Measurements from ENCODE around the gene MON1A.
A peak's percentile ranks its signal among the peaks of the same experiment; 100 is the strongest.
"Not testable (repeated sequence)": the region's sequence is repeated elsewhere in the genome, so short reads cannot be mapped to it uniquely, and the experiment has no call there.

Gene MON1A

DNA sequence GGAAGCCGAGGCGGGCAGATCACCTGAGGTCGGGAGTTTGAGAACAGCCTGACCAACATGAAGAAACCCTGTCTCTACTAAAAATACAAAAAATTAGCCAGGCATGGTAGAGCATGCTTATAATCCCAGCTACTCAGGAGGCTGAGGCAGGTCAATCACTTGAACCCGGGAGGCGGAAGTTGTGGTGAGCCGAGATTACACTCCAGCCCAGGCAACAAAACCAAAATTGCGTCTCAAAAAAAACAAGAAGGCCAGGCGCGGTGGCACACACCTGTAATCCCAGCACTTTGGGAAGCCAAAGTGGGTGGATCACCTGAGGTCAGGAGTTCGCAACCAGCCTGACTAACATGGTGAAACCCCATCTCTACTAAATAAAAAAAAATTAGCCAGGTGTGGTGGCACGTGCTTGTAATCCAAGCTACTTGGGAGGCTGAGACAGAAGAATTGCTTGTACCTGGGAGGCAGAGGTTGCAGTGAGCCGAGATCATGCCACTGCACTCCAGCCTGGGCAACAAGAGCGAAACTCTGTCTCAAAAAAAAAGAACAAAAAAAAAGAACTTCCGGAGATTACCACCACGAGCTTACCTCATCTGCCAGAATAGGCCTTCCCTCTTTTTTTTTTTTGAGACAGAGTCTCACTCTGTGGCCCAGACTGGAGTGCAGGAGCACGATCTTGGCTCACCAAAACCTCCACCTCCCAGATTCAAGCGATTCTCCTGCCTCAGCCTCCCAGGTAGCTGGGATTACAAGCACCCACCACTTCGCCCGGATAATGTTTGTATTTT is 11.6 kb downstream of the MON1A start:
- DNase-seq (ENCODE audit: low read depth), result not testable (repeated sequence)

DNA sequence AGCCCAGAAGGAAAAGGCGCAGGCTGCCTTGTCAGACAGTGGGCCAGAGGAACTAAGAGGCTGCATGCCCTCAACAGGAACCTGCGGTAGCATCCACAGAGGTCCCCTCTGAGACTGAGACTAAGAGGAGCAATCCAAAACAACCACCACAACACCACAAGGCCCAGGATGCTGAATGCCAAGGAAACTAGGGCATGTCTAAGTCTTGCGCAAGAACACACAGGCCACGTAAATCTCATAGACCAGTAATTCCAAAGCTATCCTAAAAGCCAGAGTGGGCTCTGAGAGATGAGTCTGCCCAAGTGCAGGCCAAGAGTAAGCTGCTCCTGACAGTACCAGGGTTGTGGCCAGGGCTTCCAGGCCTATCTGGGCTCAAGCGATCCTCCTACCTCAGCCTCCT is 12.9 kb downstream of the MON1A start:
- no peak for DNase-seq (ENCODE audit: low read depth)

DNA sequence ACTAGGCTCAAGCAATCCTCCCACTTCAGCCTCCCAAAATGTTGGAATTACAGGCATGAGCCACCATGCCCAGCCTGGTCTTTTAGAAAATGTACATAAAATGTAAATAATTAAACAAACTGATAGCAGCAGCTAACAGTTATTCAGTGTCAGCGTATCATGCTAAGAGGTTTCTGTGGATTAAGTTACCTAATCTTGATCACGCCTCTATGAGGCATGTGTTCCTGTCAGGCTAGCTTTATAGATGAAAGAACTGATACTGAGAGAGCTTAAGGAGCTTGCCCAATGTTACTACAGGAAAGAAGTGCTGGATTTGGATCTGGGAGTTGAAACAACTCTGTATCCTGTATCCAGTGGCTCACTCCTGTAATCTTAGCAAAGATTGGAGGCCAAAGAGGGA is 14.7 kb downstream of the MON1A start:
- DNase-seq (ENCODE audit: low read depth), result no peak

DNA sequence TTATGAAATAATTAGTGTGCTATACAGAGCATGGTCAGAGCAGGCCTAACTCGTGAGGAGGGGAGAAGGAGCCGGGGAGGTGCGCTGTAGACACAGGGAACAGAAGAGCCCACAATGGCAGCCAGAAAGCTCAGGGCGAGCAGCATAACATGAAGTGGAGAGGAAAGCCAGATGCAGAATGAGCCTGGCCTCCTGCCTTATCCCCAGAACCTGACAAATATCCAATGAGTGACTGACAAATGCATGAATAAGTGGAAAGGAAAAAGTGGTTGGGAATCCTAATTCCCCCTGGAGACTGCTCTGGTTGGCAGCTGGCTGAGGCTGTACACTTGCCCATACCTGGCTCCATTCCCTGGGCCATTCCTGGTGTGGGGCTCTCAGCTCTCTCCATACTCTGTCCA is 16.7 kb downstream of the MON1A start:
- DNase-seq (ENCODE audit: low read depth), result no peak

DNA sequence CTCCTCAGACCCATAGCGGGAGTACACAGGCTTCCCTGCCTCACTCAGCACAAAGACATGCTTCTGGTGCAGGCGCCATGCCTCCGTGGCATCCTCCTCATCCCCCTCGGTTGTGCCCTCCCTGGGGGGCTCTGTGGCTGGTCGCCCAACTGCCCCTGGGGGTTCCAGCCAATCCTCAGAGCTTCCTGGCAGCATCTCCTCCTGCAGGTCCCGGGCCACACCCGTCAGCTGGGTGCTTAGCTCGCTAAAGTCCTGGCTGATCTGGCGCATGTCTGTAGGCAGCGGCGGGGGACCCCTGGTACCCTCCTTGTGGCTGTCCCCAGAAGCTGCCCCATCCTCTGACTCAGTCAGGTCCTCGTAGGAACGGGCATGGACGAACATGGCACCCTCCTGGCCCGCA is 18.0 kb downstream of the MON1A start:
- DNase-seq (ENCODE audit: low read depth), result no peak

DNA sequence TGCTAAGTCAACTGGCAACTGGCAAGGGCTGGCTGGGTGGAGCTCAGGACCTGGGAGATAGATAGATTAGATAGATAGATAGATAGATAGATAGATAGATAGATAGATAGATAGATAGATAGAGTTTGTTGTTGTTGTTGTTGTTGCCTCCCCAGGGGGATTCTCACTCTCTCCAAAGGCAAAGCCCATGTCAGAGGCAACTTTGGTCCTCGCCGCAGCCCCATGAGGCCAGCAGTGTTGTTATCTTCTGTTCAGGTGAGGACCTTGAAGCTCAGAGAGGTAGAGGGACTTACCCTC is 18.5 kb downstream of the MON1A start:
- no peak for DNase-seq (ENCODE audit: low read depth)

DNA sequence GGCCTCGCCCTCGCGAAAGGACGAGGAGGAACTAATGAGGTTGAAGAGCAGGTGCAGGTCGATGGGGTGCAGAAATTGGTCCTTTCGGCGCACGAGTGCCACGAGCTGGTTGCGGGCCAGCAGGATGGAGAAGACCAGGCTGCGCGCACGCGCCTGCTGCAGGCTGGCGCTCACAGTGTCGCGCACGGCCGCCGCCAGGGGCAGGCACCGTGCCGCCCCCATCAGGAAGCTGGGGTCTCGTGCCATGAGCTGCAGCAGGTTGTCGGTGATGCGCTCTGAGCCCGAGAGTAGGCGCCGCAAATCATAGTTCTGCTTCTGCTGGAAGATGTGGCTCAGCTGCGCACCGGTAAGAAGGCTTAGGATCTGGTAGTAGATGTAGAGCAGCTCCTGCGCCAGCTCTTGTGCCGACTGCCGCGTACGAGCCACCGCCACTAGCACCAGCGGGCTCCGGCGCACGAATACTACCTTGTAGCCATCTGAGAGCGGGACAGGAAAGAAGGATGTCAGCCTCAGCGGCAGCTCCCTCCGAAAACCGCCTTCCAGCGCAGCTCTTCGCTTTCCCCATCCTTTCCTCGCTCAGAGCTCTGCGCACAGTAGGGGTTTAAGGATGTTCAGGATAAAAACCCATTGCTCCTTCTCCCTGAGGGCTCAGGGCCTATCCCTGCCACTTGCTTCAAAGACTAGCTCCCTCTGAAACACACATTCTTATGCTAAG is 19.0 kb downstream of the MON1A start:
- no peak for DNase-seq (ENCODE audit: low read depth)

DNA sequence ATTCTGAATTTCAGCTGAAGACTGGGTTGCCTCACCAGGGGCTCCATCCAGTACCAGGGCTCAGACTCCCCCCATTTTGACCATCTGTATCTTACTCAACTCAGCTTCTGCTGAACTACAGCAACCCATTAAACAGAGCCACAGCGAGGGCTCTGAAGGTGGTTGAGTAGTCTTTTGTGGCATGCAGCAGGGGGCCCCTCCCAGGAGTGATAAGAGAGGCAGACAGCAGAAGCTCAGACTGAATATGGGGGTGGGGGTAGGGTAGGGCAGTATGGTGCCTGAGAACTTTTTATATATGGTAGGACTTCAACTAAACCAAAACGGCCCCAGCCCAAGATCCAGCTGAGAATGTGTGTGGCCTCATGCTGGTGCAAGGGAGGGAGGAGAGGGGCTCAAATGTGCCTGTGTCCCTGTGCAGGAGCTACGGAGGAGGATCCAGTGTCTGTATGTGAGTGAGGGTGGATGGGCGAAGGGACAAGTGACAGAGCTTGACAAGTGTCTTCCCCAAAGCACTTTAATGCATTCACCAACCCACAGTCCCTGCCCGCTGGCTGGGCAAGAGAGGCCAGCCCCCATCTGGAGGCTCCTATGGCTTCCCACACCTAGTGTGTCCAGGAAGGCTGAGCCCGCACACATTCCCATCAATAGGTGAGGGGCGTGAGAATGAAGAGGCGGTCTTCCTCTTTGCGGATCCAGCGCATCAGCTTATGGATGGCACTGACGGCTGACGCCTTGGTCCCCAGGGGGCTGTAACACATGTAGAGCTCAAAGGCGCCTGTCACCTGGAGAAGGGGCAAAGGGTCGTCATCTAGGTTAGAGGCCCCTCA is 21.0 kb downstream of the MON1A start:
- DNase-seq (ENCODE audit: low read depth), result no peak

DNA sequence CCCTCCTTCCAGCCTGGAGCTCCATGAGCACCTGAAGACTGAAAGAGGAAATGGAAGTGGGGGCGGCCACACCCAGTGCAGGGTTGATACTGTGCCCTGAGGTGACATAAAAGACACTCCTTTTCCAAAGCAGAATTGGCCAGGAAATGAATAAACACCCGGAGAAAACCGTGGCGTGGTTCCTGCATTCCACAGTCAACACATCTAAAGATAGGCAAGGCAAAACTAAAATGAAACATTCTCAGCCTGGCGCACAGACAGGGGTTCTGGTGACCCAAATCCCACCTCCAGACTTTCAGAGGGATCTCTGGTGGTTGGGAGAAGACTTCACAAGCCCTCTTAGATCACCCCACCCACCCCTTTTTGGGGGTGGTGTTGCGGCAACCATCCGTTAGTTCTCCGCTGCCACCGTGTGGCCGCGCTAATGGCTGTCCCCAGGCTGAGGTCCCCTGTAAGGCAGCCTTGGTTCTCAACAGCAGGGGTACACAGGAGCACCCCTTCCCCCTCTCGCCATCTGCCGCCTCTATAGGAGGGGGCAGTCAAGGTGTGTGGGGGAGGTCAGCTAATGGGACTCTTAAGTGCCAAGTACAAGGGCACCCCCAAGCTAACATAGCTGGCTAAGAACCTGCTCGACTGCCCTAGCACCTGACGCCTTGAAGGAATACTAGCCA is 23.4 kb downstream of the MON1A start:
- peak; percentile 28 for DNase-seq (ENCODE audit: low read depth)

DNA sequence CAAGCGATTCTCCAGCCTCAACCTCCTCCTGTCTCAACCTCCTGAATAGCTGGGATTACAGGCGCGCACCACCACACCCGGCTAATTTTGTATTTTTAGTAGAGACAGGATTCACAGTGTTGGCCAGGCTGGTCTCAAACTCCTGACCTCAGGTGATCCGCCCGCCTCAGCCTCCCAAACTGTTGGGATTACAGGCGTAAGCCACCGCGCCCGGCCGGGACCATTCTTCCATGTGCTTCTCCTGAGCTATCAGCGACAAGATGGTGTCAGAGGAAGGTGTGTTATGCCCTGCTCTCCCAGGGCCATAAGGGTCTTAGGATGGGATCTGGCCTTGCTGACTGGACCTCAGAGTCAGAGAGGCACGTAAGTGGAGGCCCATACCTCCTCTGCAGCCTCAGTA is 25.2 kb downstream of the MON1A start:
- not testable (repeated sequence) for DNase-seq (ENCODE audit: low read depth)

DNA sequence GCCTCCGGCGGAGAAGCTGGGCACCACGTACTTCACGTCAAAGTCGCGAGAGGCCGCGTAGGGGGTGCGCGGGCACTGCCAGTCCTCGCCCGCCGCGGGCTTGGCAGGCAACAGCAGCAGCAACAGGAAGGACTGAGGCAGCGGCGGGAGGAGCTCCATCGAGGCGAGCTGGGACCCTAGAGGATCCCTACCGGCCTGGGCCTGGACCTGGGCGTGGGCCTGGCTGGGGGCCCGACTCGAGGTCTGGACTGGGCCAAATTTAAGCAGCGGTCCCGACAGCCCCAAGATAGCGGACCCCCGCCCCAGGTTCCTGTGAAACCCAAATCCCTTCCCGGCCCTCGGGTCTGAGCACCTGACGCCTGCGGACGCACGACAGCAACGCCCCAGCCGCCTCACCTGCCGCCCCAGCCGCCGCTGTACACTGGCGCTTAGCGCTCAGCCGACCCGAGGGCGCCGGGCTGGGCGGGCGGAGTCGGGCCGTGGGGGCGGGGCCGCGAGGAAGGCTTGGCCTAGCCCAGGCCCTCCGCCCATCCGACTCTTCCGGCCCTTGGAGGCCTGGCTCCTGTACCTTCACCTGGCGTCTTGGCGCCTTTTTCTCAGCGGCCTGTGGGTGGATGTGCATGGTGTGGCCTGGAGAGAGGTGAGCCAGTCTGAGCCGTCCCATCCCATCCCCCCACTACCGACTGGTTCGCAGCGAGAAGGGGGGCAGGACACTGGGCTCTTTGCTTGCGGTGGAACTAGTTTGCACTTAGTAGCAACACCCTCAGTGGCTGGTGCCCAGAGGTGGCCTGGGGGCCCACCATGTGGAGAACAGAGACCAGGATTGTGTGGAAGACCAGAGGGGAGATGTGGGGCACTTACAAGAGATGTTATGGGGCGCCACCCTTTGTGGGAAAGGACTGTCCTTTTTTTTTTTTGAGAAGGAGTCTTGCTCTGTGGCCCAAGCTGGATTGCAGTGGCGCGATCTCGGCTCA is 25.9 kb downstream of the MON1A start, which contains the start of gene MST1R:
Gene MST1R (minus strand): TSS at position 423 of the 974 bp plus-strand sequence. CDS start 264 bp downstream, at position 159.
- DNase-seq (ENCODE audit: low read depth), result peak; percentile 75

DNA sequence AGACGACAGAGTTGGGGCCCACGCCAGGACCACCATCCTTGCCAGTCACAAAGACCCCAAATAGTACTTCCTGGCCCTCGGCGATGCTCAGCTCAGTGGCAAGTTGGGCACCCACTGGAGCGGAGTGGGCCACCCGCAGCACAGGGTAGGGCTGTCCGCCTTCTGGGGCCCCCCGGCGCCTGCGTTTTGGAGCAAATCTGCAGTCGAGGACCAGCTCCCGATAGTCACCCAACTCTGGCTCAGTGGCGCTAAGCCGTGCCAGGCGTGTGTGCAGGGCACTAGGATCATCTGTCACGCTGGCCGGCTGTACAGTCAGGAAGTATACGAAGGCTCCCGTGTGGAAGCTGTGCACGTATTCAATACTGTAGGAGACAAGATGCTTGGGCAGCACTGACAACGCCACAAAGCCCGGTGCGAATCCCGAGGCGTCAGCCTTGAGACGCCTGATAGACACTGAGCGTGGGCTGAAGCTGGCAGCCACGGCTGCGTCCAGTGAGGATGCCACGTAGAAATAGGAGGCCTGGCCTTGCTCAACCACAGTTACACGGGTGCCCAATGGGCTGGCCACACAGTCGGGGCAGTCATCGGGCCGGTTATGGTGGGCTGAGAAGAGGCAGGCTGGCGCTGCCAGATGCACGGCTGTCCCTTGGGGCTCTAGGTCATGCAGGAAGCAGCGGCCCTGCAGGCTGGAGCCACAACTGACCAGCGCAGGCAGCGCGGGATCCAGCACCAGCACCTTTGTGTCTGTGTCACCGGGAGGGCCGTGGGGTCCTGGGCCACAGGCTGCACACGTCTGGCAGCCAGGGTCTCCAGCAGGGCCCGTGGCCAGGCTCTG is 26.9 kb downstream of the MON1A start:
- DNase-seq (ENCODE audit: low read depth), result no peak

DNA sequence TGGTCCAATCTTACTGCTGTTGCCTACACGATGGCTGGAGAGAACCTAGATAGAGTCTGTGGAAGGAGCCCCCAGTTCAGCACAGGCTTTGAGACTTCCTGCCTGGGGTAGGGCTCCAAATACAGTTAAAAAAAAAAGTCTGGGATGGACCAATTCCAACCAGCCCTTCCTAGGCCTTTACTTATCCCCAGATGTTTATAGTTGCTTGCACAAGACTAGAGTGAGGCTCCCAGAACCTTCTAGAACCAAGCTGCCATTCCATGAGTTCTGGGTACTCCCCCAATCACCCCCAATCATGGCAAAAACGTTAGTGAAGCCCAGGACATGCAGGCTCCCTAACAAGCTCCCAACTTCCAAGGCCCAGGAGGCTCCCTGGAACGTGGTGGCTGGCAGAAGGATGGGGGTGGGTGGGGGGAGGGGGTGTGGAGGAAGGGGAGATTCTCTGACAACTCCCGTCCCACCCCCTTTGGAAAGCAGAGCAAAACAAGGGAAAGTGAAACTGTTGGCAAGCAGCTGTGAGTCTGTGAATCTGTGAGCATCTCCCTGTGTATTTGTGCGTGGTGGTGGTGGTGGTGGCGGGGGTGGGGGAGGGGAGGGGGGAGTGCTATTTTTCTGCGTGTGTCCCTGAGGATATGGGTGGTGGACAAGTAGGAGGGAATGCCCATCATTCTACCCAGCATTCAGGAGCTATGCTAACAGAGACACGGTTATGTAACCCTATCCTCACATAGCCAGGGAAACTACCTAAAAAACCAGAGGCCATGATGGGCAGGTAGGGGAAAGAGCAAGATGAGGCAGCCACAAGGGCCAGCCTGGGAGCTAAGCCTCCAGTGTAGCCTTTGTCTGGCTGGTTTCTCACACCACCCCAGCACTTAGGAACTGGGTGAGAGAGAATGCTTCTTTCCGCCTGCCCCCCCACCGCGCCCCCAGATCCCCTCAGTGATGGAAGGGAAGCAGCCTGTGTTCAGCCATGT is 28.0 kb downstream of the MON1A start:
- DNase-seq (ENCODE audit: low read depth), result no peak

DNA sequence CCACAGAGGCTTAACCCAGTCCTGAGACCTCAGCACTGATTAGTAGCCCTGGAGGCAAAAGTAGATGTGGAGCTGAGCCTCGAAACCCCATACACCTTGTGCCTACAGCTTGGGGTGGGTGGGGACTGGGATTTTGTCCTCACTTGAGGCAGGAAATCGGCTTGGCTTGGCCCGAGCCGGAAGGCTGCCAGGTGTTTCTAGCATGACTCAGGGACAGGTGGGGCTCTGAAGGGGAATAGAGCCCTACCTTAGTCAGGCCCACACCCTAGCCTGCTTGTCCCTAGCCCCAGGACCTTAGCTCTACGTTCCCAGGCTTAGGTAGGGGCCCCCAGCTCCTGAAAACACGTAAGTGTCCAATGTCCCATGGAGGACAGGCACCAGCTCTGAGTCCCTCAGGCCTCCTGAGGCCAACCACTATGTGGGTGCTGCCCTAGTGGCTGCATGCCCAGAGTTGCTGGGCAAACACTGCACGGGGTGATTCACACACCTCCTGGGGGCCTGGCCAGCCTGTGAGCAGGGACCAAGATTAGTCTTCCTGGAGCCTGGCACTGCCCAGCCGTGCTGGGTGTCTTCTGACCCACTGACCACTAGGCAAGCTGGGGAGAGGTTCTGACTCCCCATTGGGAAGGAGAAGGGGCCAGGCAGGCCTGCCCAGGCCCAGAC is 29.0 kb downstream of the MON1A start:
- DNase-seq (ENCODE audit: low read depth), result no peak

DNA sequence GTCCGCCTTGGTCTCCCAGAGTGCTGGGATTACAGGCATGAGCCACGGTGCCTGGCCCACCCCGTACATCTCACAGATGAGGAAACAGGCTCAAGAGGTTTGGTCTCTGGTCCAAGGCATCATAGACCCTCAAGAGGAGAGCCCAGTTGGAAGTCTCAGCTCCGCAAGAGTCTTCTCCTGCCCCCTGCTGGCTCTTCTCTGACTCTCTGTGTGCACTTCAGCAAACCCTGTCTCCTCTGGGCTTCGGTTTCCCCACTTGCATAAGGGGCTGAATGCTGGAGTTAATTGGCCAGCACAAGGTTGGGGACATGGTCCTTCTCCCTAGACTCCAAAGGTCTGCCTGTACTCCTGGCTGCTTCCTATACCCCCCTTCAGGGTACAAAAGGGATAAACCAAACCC is 29.8 kb downstream of the MON1A start:
- DNase-seq (ENCODE audit: low read depth), result no peak

DNA sequence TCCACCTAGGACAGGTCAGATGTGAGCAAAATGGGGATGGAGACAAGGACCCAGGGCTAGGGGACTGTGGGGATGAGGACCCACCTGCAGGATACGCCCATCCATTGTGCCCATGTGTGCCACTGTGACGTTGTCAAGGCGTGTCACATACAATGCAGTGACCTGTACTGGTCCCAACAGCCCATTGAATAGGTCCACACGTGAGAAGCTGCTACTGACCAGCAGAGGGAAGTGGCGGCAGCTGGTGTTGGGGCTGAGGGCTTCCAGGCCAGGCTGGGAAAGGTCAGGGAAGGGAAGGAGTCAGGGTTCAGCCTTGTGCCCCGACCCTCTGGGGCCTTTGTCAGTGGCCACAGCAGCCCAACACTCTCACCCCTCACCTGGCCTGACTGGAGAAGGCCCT is 30.6 kb downstream of the MON1A start:
- no peak for DNase-seq (ENCODE audit: low read depth)

DNA sequence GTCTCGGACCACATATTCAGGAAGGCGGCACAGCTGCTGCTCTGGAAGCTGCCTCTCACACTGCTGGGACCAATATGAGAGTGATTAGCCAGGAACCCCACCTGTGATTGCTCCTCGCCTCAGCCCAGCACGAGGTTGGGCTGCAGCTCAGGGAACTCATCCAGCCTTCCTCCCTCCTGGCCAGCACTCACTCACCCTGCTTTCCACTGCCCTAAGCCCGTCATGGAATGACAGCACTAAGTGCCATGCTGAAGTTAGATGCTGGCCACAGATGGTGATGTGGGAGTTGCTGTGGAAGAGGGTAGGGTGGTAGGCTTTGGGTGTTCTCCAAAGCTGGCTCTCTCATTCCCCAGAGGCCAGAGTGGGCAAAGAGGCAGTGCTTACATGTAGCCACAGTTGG is 33.3 kb downstream of the MON1A start:
- DNase-seq (ENCODE audit: low read depth), result no peak

DNA sequence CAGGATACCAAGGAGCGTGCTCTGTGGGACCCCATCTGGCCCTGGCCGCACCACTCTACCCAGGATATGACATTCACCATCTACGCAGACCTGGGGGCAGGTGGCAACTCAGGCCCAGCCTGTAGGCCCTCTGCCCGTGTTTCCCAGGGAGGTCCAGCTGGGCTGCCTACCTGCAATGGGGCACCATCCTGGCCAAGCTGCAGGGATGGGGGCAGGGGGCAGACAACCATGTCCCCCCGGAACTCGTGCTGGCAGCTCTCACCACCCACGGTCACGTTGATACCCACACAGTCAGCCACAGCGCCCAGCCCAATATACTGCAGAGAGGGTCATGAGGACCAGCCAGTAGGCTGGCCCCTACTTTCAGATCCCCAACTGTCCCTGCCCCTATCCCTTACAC is 33.8 kb downstream of the MON1A start:
- no peak for DNase-seq (ENCODE audit: low read depth)
